ENCODE measurements around the gene RUSC1. TPM values are rescaled to one million over a fixed set of nuclear protein-coding genes. Genes with fewer than 3 reads are reported as not detected.

The RUSC1 gene
- total RNA-seq, 2 donors from 2014 or later, result 18.7 to 25.3 TPM

DNA sequence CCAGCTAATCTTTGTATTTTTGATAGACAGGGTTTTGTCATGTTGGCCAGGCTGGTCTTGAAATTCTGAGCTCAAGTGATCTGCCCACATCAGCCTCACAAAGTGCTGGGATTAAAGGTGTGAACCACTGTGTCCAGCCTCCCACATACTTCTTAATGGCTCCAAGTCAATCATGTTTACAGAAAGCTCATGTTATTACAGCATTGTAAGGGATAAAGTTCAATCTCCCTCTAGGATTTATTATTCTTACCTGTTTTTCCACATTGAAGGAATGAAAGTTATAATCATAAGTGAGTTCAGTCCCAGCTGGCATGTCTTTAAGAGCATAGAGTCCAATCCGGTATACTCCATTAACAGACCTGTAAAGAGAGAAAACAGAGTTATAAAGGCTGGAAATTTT, 39.4 kb downstream of the RUSC1 start:
- no peak for DNase-seq
- intact Hi-C loops (cut with DNase I), result no loop called here
- ATAC-seq, result no peak

DNA sequence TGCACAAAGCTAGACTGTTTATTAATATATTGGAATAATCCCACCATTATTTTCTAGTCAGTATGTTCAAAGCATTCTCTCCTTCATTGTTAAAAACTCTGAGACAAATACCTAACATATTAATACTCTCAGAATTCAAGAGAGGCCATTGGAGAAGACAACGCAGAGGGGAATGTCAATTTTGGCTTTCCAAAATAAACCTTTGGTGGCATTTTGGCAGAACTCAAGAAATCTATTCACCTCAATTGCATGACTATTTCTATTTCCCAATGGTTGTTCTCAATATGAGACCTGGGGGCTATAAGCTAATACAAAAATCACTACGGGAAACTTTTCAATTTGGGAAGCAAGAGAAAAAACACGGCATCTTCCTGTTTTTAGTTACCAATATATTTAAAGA, 58.5 kb downstream of the RUSC1 start:
- intact Hi-C loops (cut with DNase I), result no loop called here
- no peak for DNase-seq
- peak; percentile 13 to 21 for ATAC-seq

- ATAC-seq, result peak; percentile 83 to 89
- intact Hi-C loops (cut with DNase I), result no loop called here
These were observed 59.0 kb downstream of the RUSC1 start for GRCh38 chr1:155379631-155380090.

More at GRCh38 chr1:155379631-155380090, 59.0 kb downstream of the RUSC1 start:
- DNase-seq, result no peak

Small RNA genes within 50 kb of the gene (microRNA-seq; reads per million reads assigned to microRNA genes)
- gene MIR555, result 0 to 0.54 reads per million in 2 donors

Other genes starting within 250 kb of the RUSC1 start
- 1 to 10 TPM; 1.1 to 1.4 TPM for gene EFNA3, start 242.1 kb upstream of the RUSC1 start, total RNA-seq
- 10 to 100 TPM; 33.3 to 39.1 TPM for gene EFNA1, start 193.0 kb upstream of the RUSC1 start, total RNA-seq
- 10 to 100 TPM; 12.2 to 13.0 TPM for gene SLC50A1, start 185.0 kb upstream of the RUSC1 start, total RNA-seq
- 10 to 100 TPM; 65.8 to 78.6 TPM for gene DPM3, start 180.4 kb upstream of the RUSC1 start, total RNA-seq
- gene KRTCAP2, start 147.6 kb upstream of the RUSC1 start, total RNA-seq, result 100 to 1,000 TPM; 143 to 156 TPM
- under 1 TPM; 0.15 to 0.21 TPM for gene TRIM46, start 147.0 kb upstream of the RUSC1 start, total RNA-seq
- gene THBS3, start 113.0 kb upstream of the RUSC1 start, total RNA-seq, result 10 to 100 TPM; 17.9 to 18.6 TPM
- 10 to 100 TPM; 19.7 to 25.5 TPM for gene MTX1, start 112.2 kb upstream of the RUSC1 start, total RNA-seq
- 10 to 100 TPM; 16.1 to 18.7 TPM for gene ENTREP3, start 65.4 kb upstream of the RUSC1 start, total RNA-seq
- 10 to 100 TPM; 53.6 to 66.4 TPM for gene SCAMP3, start 58.5 kb upstream of the RUSC1 start, total RNA-seq
- 10 to 100 TPM; 19.7 to 23.8 TPM for gene CLK2, start 47.4 kb upstream of the RUSC1 start, total RNA-seq
- 1 to 10 TPM in 1 of 2 donors, under 1 TPM in 1; 0.76 to 1.6 TPM for gene HCN3, start 43.4 kb upstream of the RUSC1 start, total RNA-seq
- not detected for gene PKLR, start 19.5 kb upstream of the RUSC1 start, total RNA-seq
- 100 to 1,000 TPM in 1 of 2 donors, 10 to 100 TPM in 1; 92.9 to 128 TPM for gene FDPS, start 12.0 kb upstream of the RUSC1 start, total RNA-seq
- gene ASH1L, start 241.9 kb downstream of the RUSC1 start, total RNA-seq, result 10 to 100 TPM; 40.6 to 45.9 TPM